CD14-positive monocyte (primary cell): ENCODE measurements around the gene MILR1. TPM values are rescaled to one million over a fixed set of nuclear protein-coding genes. Genes with fewer than 3 reads are reported as not detected.
A peak's percentile ranks its signal among the peaks of the same experiment; 100 is the strongest.

Experiments
- DNase-seq, 3 donors: peaks; one replicate each; pipeline ENCODE4 v3.0.0-alpha.2; 2011 to 2022
- H2AFZ ChIP-seq: 2 replicates; pipeline ENCODE4 v1.6.0; 2012; ENCODE audit warnings: mild to moderate bottlenecking, low read depth, low read length, inconsistent platforms; ENCODE audit not compliant: insufficient read depth, poor library complexity, severe bottlenecking
- H3K27ac ChIP-seq, 2 donors: 1 replicate in 1 of 2; 2 replicates in 1 of 2; pipeline ENCODE4 v1.5.1; 2012 to 2013; ENCODE audit warnings: low read length in 2 of 2, control low read depth in 1 of 2, inconsistent platforms in 1 of 2, low read depth in 1 of 2, mild to moderate bottlenecking in 1 of 2
- H3K27me3 ChIP-seq, 2 donors: one replicate each; pipeline versions ENCODE4 v1.6.0 to v1.6.1; 2011 to 2013; ENCODE audit warnings: low read length in 2 of 2; ENCODE audit not compliant: control insufficient read depth in 2 of 2, insufficient read depth in 2 of 2
- H3K36me3 ChIP-seq, 2 donors: replicated peaks in 1 of 2; 1 replicate in 1 of 2; 2 replicates in 1 of 2; pipeline versions ENCODE4 v1.5.1 to v1.6.1; 2012 to 2013; ENCODE audit warnings: low read length in 2 of 2, control low read depth in 1 of 2, inconsistent platforms in 1 of 2, mild to moderate bottlenecking in 1 of 2; ENCODE audit not compliant: insufficient read depth in 2 of 2, control insufficient read depth in 1 of 2
- H3K4me1 ChIP-seq, 2 donors: 1 replicate in 1 of 2; 2 replicates in 1 of 2; pipeline versions ENCODE4 v1.5.1 to v1.6.1; 2012 to 2013; ENCODE audit warnings: low read length in 2 of 2, control low read depth in 1 of 2, inconsistent platforms in 1 of 2, mild to moderate bottlenecking in 1 of 2, moderate library complexity in 1 of 2; ENCODE audit not compliant: insufficient read depth in 2 of 2, control insufficient read depth in 1 of 2
- H3K4me2 ChIP-seq: replicated peaks from 2 replicates; pipeline ENCODE3; 2012; ENCODE audit warnings: low read length, moderate library complexity, mild to moderate bottlenecking; ENCODE audit not compliant: poor library complexity, severe bottlenecking; ENCODE audit errors: extremely low read depth
- H3K4me3 ChIP-seq, 3 experiments: fragments of 200-600 bp in 1 of 3; sonication (generic) in 1 of 3; replicated peaks in 1 of 3; 1 replicate in 2 of 3; 2 replicates in 1 of 3; pipeline ENCODE4 v1.5.1; 2011 to 2013; ENCODE audit warnings: low read length in 3 of 3, mild to moderate bottlenecking in 3 of 3, control low read depth in 2 of 3, low read depth in 2 of 3, inconsistent platforms in 1 of 3, moderate library complexity in 1 of 3
- H3K79me2 ChIP-seq: 2 replicates; pipeline ENCODE4 v1.6.0; 2012; ENCODE audit warnings: mild to moderate bottlenecking, control low read depth, inconsistent platforms, low read length, moderate library complexity; ENCODE audit not compliant: insufficient read depth
- H3K9ac ChIP-seq: 2 replicates; pipeline ENCODE4 v1.6.0; 2017; ENCODE audit warnings: low read length, mild to moderate bottlenecking; ENCODE audit not compliant: insufficient read depth, poor library complexity, severe bottlenecking
- H3K9me3 ChIP-seq, 2 donors: replicated peaks in 1 of 2; 1 replicate in 1 of 2; 2 replicates in 1 of 2; pipeline versions ENCODE4 v1.5.1 to v1.6.1; 2012 to 2013; ENCODE audit warnings: low read length in 2 of 2, control low read depth in 1 of 2; ENCODE audit not compliant: control insufficient read depth in 1 of 2, insufficient read depth in 1 of 2
- H4K20me1 ChIP-seq: 2 replicates; pipeline ENCODE4 v1.6.0; 2012; ENCODE audit warnings: mild to moderate bottlenecking, low read length, control low read depth, moderate library complexity; ENCODE audit not compliant: insufficient read depth
- H3K27ac Mint-ChIP-seq, 7 donors: one replicate each; pipeline ENCODE4 v1.8.0; 2020; ENCODE audit warnings: mild to moderate bottlenecking in 7 of 7, mixed read lengths in 7 of 7, moderate library complexity in 6 of 7, inconsistent platforms in 2 of 7
- H3K27me3 Mint-ChIP-seq, 3 donors: one replicate each; pipeline ENCODE4 v1.8.0; 2021 to 2022; ENCODE audit warnings: low read depth in 3 of 3, mild to moderate bottlenecking in 3 of 3, mixed read lengths in 3 of 3, moderate library complexity in 3 of 3, inconsistent platforms in 1 of 3
- H3K36me3 Mint-ChIP-seq, 2 donors: one replicate each; pipeline ENCODE4 v1.8.0; 2020; ENCODE audit warnings: mixed read lengths in 2 of 2, inconsistent platforms in 1 of 2, mild to moderate bottlenecking in 1 of 2
- H3K4me1 Mint-ChIP-seq: one replicate; pipeline ENCODE4 v1.8.0; 2020; ENCODE audit warnings: mild to moderate bottlenecking, mixed read lengths
- H3K4me3 Mint-ChIP-seq, 2 donors: one replicate each; pipeline ENCODE4 v1.8.0; 2020; ENCODE audit warnings: mild to moderate bottlenecking in 2 of 2, mixed read lengths in 2 of 2, moderate library complexity in 1 of 2
- H3K9me3 Mint-ChIP-seq, 7 donors: one replicate each; pipeline ENCODE4 v1.8.0; 2020 to 2022; ENCODE audit warnings: mixed read lengths in 7 of 7, mild to moderate bottlenecking in 6 of 7, moderate library complexity in 6 of 7, inconsistent platforms in 2 of 7
- CTCF ChIP-seq: fragments of 200-600 bp; IDR thresholded peaks from one replicate; pipeline ENCODE4 v1.8.0; 2022; ENCODE audit warnings: antibody characterized with exemption, mild to moderate bottlenecking
- whole genome bisulfite sequencing: methylation state at CpG from one replicate; pipeline ENCODE4 v1.1.5; 2013; ENCODE audit warnings: missing lambda C conversion rate; ENCODE audit not compliant: insufficient coverage; 5-methylcytosine and 5-hydroxymethylcytosine counted together
- intact Hi-C, 2 donors: fragments of 100-400 bp; cut with micrococcal nuclease; formaldehyde crosslinking; loops; one replicate each; pipeline versions ENCODE4 v1.15.0 to v1.15.1; 2023
- polyA plus RNA-seq, 3 donors: library from polyadenylated mRNA; depleted of rRNA in 1 of 3; unstranded in 2 of 3; stranded (reverse) in 1 of 3; fragments of 300-500 nt in 2 of 3; fragments of >200 nt in 1 of 3; fragmentation: Illumina TruSeq in 2 of 3; gene quantifications; 1 replicate in 2 of 3; 2 replicates in 1 of 3; pipeline ENCODE4 v1.2.3, GENCODE V29; 2012 to 2021

Gene MILR1
- polyA plus RNA-seq, 3 donors: 72.0 to 95.2 (median 81.7) TPM

GRCh38 chr17:64504769-64505339 lies 55.9 kb downstream of the MILR1 start:
- TF ChIP-seq CTCF: no peak
- no peaks in the 10 kb centered on the region for H3K9me3 ChIP-seq
- peaks cover 39% of the 10 kb centered on the region for H3K4me1 Mint-ChIP-seq
- peaks cover 69% of the 10 kb centered on the region for H4K20me1 ChIP-seq
- H3K27me3 ChIP-seq: no peaks in the 10 kb centered on the region
- DNase-seq: peak in 1 of 3 donors; percentile 31
- peak overlapping the region; percentile 99 to 100 for H3K4me3 Mint-ChIP-seq
- H3K9me3 Mint-ChIP-seq: peaks cover 0 to 5% (median 2%) of the 10 kb centered on the region in 7 donors
- peaks cover 57 to 58% of the 10 kb centered on the region in 2 donors for H3K36me3 Mint-ChIP-seq
- H3K27me3 Mint-ChIP-seq: no peaks in the 10 kb centered on the region
- intact Hi-C loops: no loop called here
- H3K27ac Mint-ChIP-seq: peak overlapping the region; percentile 94 to 100 (median 100)
- H3K36me3 ChIP-seq: peaks cover 53 to 57% of the 10 kb centered on the region in 2 donors
- H3K4me3 ChIP-seq: peak overlapping the region; percentile 91 to 99 (median 99)
- peak overlapping the region; percentile 99 to 100 for H3K27ac ChIP-seq
- H3K4me1 ChIP-seq: peaks cover 21 to 40% of the 10 kb centered on the region in 2 donors
- H3K9ac ChIP-seq: peak overlapping the region; percentile 99
- peak overlapping the region; percentile 94 for H3K4me2 ChIP-seq
- H3K79me2 ChIP-seq: peaks cover 88% of the 10 kb centered on the region
- 0% methylated on average over 10 of the region's 13 CpGs for WGBS
- H2AFZ ChIP-seq: no peak overlapping the region

GRCh38 chr17:64505340-64506200 lies 56.7 kb downstream of the MILR1 start:
- Mint-ChIP-seq H3K9me3 (peaks cover 0 to 5% (median 2%) of the 10 kb centered on the region in 7 donors), H3K27me3 (no peaks in the 10 kb centered on the region), H3K4me3 (peak overlapping the region; percentile 99 to 100), H3K4me1 (peaks cover 36% of the 10 kb centered on the region), H3K27ac (peak overlapping the region; percentile 100), H3K36me3 (peaks cover 56 to 57% of the 10 kb centered on the region in 2 donors)
- H2AFZ ChIP-seq: no peak overlapping the region
- under 1% methylated on average over 70 of the region's 76 CpGs for WGBS
- peaks cover 61% of the 10 kb centered on the region for H4K20me1 ChIP-seq
- intact Hi-C loops: no loop called here
- no peaks in the 10 kb centered on the region for H3K27me3 ChIP-seq
- DNase-seq: peak; percentile 82 to 88 (median 82)
- no peak for TF ChIP-seq CTCF
- H3K4me3 ChIP-seq: peak overlapping the region; percentile 91 to 99 (median 99)
- peak overlapping the region; percentile 99 for H3K9ac ChIP-seq
- H3K4me1 ChIP-seq: peaks cover 21 to 40% of the 10 kb centered on the region in 2 donors
- H3K9me3 ChIP-seq: no peaks in the 10 kb centered on the region
- peak overlapping the region; percentile 99 to 100 for H3K27ac ChIP-seq
- peaks cover 53 to 57% of the 10 kb centered on the region in 2 donors for H3K36me3 ChIP-seq
- peak overlapping the region; percentile 94 for H3K4me2 ChIP-seq
- peaks cover 90% of the 10 kb centered on the region for H3K79me2 ChIP-seq
